ELR (cell line): Measurements from ENCODE around the gene RPL22.

Experiments
- DNase-seq: peaks from one replicate; pipeline ENCODE4 v3.0.0-alpha.2; 2015; ENCODE audit warnings: low read depth

RPL22 gene

DNA sequence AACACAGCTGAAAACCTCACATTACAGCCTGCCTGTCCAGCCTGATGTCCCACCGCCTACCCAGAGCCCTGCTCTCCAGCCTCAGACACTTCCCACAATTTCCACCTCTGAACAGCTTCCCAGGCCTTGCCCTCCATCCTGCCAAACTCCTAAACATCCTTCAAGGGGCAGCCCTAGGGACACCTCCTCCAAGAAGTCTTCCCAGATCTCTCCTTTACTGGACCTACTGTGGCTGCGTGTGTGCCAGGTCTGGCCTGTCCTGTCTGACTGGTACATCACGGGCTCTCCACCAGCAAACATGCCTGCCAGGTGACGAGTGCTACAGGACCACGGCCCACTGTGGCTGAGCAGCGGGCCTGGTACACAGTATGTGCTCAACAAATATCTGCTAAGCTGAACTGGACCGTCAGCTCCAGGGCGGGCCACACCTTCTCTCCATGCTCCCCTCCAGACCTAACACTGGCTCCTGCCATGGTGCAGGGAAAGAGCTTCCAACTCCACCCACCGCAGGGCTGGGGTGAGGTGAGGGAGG, 48.0 kb downstream of the RPL22 start:
- DNase-seq: no peak

DNA sequence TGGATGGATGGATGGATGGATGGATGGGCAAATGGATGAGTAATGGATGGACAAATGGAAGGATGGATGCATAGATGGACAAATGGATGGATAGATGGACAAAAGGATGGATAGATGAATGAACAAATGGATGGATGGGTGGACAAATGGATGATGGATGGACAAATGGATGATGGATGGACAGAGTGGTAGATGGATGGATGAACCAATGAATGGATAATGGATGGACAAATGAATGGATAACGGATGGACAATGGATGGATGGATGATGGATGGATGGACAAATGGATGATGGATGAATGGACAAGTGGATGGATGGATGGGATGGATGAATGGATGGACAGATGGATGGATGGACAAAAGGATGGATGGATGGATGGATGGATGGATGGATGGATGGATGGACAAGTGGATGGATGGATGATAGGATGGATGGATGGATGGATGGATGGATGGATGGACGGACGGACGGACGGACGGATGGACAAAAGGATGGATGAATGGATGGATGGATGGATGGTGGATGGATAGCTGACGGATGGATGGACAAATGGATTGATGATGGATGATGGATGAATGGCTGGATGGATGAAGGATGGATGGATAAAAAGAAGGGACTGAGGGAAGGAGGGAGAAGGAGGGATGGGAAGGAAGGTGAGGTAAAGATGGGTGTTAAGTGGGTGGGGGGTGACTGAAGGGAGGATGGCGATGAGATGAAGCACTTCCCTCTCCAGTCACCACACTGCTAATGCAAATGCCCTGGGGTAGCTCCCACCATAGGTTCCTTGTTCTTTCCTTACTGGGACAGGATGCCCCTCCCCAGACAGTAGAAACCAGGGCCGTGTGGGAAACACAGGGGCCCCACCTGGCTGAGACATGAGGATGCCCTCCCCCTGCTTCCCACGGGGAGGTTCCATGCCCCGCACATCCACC, 49.1 kb downstream of the RPL22 start:
- DNase-seq: no peak

GRCh38 chr1:6149597-6149996, 49.8 kb downstream of the RPL22 start:
- no peak for DNase-seq

DNA sequence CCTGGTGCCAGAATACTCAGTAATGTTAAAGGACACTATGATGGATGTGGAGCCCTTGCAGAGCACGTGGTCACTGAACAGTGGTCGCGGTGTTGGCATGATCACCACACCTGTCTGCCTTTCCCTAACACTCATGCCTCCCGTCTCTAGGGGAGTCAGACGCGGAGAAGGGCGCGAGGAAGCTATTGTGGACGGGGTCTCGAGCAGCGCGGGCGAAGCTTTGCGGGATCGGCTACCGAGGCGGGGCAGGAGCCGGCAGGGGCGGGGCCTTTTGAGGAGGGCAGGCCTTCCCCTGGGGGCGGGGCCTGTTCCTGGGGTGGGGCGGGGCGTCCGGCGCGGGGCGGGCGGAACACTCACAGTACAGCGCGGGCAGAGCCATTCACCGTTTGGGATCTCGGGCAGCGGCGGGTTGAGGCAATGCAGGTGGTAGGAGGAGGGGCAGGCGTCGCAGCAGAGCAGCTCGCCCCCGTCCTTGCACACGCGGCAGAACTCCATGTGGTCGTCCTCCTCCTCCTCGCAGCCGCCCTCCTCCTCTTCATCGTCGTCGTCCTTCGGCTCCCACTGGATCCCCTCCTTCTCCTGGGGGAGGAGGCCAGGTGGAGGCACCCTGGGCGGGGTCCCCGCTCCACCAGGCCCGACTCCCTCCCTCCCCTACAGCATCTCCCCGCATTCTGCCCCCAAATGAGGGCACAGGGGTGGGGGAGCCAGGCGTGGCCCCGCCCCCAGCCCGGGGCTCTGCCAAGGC, 50.7 kb downstream of the RPL22 start:
- no peak for DNase-seq

DNA sequence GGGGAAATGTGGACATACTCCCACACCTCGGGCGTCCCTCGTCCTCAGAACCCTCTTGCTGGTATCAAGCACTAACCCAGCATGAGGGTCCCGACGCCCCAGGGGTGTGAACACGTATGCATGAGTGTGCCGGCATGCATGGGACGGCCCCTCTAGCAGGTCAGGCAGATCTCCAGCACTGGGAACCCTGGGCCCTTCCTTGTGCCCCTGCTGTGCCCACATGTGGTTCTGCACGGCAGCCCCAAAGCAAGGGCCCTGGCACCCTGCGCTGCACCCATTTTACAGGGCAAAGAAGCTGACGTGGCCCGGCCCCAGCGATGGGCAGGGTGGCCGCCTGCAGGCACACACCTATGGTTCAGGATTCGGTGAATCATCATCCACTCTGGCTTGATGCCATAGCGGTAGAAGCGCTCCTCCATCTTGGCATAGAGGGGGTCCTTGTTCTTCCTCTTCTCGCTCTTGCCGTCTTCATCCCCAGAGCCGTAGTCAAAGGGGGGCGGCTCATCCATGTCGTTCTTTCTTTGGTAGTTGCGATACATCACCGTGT, 53.5 kb downstream of the RPL22 start:
- no peak for DNase-seq

- no peak for DNase-seq
Observed at GRCh38 chr1:6145396-6145750, 54.0 kb downstream of the RPL22 start.

DNA sequence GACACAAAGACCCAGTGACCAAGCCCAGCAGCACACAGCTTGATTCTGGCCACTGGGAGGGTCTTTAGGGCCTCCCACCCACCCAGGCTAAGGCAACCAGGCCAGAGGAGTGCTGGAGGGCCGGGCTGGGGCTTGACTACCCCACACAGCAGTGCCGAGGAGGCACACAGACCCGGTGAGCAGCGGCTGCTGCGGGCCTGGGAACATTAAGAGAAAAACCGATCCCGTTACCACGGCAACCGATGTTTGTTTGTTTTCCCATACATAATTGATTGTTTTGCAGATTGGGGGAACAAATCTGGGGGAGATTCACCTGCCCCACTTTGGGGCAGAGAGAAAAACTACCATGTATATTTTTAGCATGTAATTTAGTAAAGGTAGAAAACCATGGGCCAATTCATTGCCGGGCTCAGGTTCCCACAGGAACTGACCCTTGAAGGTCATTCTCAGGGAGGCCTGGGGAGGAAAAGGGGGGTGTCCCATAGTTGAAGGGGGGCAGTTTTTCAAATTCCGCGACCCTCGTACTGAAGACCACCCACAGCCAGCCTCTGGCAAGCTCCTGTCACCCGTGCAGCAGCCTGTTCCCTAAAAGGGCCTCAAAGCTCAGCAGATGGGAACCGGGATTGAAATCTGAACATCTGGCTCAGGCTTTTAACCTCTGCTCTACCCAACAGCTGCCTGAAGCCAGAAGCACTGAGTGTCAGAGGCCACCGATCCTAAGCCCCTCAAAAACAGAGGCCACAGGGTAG, 54.6 kb downstream of the RPL22 start:
- DNase-seq: no peak

DNA sequence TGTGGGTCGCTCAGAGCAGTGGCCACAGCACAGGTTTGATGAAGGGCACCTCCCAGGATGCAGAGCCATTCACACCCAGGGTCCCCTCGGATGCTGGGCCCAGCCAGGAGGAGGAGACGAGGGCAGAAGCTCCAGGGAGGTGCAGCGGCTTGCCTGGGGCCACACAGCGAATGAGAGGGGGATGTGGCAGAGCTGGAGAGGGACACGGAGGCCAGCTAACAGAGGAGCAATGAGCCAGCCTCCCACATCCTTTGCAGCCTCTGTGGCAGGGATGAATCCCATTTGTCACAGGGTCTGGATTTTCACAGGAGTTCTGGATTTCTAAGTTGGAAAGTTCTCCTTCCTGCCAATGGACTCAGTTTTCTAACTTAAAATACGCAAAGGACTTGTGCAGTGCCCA, 55.2 kb downstream of the RPL22 start:
- no peak for DNase-seq

DNA sequence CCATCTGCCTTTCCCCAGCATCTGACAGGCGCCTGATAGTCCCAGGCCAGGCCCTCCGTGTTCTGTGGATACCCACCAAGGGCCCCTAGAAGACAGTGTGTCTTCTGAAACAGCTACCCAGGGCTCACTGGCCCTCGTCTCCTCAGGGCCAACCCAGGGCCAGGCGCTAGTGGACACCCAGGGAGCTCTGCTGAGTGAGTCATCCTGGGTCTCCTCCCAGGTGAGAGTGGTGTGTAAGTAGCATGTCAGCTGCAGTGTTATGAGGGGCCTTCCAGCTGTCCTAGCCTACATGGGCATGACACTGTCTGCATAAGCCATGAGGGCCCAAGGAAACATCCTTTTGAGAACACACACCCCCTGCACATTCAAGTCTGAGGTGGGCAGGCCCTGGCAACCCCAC, 56.0 kb downstream of the RPL22 start:
- DNase-seq: no peak

DNA sequence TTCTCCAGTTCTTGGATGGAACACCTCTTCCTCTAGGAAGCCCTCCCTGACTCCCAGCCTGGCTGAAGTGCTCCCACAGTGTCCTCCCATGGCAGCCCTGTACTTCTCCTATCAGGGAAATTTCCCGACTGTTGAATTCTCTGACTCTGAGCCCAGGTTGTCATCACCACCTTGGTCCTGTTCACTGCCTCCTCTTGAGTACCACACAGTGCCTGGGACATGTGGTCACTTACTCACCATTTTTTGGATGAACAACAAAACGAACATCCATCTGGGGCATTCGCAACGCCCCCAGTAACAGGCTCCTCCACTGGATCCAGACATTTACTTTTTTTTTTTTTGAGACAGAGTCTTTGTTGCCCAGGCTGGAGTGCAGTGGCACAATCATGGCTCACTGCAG, 56.7 kb downstream of the RPL22 start:
- no peak for DNase-seq

GRCh38 chr1:6142036-6142621, 57.3 kb downstream of the RPL22 start:
- DNase-seq: no peak

DNA sequence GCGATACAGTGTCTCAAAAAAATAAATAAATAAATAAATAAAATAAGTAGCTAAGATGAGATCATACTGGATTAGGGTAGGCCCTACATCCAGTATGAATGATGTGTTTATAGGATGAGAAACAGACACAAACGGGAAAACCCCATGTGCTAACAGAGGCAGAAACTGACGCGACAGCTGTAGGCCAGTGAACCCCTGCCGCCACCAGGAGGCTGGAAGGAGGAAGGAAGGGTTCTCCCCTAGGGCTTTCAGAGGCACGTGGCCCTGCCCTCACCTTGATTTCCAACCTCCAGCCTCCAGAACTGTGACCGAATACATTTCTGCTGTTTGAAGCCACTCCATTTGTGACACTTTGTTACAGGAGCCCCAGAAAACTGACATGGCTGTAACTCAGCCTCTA, 57.8 kb downstream of the RPL22 start:
- peak; percentile 29 for DNase-seq

DNA sequence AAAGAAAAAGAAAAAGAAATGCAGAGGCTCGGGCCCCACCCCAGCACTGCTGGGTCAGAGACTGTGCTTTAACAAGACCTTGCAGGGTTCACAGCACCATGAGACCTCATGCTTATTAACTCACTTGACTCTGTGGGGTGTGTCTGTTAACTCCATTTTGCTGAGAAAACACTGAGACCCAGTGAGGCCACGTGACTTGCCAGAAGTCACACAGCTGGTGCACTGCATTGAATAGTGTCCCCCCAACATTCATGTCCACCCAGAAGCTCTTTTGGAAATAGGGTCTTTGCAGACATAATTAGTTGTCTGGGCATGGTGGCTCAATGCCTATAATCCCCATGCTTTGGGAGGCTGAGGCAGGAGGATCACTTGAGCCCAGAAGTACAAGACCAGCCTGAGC, 59.0 kb downstream of the RPL22 start:
- DNase-seq: no peak

DNA sequence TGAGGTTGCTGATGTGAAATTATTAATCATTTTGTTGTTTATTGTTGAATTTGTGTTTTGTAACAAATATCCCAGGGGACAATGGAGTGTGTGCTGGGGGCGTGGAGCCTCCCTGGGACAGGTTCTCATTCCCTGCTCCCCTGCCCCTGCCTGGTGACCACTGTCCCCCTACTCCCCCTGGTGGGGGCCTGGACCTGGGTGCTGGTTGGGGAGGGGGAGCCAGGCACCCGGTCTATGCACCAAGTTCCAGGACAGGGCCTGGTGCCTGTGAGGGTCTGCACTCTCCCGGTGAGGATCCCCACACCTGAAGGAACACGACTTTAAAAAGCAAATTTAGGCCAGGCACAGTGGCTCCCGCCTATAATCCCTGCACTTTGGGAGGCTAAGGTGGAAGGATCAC, 61.6 kb downstream of the RPL22 start:
- no peak for DNase-seq

GRCh38 chr1:6136516-6137220, 62.7 kb downstream of the RPL22 start:
- no peak for DNase-seq
